ENCODE results near the gene DHPS.

DNA sequence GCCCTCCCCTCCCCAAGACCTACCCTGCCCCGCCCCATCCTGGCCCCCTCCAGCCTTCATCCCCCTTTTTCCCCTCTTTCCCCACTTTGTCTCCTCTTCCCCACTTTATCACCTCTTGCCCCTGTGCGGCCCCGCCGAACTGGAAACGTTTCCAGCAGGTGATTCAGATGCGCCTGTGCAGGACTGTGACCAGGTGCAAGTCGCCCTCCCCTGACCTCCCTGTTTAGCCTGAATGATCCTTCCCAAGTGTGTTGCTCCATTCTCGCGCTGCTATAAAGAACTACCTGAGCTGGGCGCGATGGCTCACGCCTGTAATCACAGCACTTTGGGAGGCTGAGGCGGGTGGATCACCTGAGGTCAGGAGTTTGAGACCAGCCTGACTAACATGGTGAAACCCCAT is 45.0 kb downstream of the DHPS start:
- TF ChIP-seq, protein P1, sequence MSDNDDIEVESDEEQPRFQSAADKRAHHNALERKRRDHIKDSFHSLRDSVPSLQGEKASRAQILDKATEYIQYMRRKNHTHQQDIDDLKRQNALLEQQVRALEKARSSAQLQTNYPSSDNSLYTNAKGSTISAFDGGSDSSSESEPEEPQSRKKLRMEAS (IDR thresholded peaks at IDR 0.05; ENCODE audit: insufficient read depth, insufficient read length), result no peak
- TF ChIP-seq, protein P2, sequence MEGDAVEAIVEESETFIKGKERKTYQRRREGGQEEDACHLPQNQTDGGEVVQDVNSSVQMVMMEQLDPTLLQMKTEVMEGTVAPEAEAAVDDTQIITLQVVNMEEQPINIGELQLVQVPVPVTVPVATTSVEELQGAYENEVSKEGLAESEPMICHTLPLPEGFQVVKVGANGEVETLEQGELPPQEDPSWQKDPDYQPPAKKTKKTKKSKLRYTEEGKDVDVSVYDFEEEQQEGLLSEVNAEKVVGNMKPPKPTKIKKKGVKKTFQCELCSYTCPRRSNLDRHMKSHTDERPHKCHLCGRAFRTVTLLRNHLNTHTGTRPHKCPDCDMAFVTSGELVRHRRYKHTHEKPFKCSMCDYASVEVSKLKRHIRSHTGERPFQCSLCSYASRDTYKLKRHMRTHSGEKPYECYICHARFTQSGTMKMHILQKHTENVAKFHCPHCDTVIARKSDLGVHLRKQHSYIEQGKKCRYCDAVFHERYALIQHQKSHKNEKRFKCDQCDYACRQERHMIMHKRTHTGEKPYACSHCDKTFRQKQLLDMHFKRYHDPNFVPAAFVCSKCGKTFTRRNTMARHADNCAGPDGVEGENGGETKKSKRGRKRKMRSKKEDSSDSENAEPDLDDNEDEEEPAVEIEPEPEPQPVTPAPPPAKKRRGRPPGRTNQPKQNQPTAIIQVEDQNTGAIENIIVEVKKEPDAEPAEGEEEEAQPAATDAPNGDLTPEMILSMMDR (IDR thresholded peaks at IDR 0.05; ENCODE audit: extremely low read depth in 1 of 2, insufficient read depth in 1 of 2, low read depth in 1 of 2, low read length in 2 of 2), result no peak
- TF ChIP-seq EZH2 (IDR thresholded peaks at IDR 0.05; ENCODE audit: borderline replicate concordance, low read depth, low read length, severe bottlenecking) (no peak), POLR2AphosphoS5 (IDR thresholded peaks at IDR 0.05; ENCODE audit: insufficient read depth, low read depth, low read length) (no peak)
